Embryonic facial prominence (tissue), 1 donor: ENCODE results near the gene PSEN1.

Experiments used
- DNase-seq: peaks from one replicate; pipeline ENCODE4 v3.0.0-alpha.2; 2016; ENCODE audit errors: extremely low spot score

The PSEN1 gene

GRCh38 chr14:73253721-73254120 lies 117.4 kb downstream of the PSEN1 start:
- DNase-seq = no peak

GRCh38 chr14:73254247-73255004 lies 118.1 kb downstream of the PSEN1 start:
- no peak for DNase-seq

DNA sequence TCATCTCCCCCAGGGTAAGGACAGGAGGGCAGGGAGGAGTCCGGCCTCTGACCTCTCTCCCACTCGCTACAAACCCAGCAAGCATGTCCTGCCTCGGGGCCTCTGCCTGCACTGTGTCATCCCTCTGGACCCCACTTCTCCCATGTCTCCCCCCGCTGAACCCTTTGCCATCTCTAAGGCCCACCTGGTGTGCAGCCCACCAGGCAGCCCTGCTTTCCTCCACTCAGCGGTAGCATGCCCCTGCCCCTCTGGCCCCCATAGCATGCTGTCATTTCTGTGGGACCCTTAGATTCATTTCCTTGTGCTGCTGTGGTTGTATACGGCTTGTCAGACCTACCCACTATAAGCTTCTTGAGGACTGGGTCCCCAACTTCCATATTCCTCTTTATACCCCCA lies 118.7 kb downstream of the PSEN1 start:
- DNase-seq = no peak

- DNase-seq = no peak
Measured at GRCh38 chr14:73255693-73256225, 119.5 kb downstream of the PSEN1 start.

- DNase-seq = no peak
Measured at GRCh38 chr14:73258076-73258475, 121.8 kb downstream of the PSEN1 start.

DNA sequence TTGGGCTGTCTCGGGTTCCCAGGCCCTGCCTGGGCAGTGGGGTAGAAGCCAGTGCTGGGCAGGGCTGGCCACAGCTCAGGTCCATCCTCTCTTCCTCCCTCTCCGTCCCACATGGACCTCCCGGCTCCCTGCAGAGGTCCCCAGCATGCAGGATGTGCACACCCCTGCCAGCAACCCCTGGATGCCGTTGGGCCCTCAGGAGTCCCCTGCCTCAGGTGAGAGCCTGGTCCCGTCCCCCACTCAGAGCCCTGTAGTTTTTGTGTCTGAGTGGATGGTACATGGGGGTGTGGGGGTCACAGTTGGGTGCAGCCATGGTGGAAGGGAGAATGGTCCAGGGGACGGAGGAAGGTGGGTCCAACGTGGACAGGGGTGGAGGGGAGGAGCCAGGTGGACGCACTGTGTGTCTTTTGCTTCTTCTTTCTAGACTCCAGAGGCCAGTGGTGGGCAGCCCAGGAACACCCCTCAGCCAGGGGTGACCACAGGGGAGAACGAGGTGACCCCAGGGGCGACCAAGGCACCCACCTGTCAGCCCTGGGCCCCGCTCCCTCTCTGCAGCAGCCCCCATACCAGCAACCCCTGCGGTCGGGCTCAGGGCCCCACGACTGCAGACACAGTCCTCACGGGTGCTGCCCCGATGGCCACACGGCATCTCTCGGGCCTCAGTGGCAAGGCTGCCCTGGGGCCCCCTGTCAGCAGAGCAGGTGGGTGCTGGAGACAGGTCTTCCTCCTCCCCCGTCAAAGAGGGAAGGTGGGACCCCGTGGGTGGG lies 122.7 kb downstream of the PSEN1 start:
- no peak for DNase-seq

GRCh38 chr14:73259837-73260236 lies 123.5 kb downstream of the PSEN1 start:
- no peak for DNase-seq

- no peak for DNase-seq
Measured at GRCh38 chr14:73260574-73260973, 124.3 kb downstream of the PSEN1 start.

DNA sequence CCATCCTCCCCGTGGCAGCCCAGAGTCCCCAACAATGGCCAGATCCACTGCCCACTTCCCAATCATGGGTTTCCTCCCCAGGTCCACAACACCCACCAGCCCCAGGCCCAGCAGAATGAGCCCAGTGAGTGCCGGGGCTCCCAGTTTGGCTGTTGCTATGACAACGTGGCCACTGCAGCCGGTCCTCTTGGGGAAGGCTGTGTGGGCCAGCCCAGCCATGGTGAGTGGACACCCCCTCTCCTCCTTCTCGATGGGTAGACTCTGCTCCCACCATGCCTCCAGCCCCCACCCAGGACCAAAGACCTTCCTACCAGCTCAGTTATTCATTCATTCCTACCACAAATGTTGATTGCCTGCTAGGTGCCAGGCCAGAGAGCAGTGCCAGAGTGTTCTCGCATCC lies 124.8 kb downstream of the PSEN1 start:
- no peak for DNase-seq

DNA sequence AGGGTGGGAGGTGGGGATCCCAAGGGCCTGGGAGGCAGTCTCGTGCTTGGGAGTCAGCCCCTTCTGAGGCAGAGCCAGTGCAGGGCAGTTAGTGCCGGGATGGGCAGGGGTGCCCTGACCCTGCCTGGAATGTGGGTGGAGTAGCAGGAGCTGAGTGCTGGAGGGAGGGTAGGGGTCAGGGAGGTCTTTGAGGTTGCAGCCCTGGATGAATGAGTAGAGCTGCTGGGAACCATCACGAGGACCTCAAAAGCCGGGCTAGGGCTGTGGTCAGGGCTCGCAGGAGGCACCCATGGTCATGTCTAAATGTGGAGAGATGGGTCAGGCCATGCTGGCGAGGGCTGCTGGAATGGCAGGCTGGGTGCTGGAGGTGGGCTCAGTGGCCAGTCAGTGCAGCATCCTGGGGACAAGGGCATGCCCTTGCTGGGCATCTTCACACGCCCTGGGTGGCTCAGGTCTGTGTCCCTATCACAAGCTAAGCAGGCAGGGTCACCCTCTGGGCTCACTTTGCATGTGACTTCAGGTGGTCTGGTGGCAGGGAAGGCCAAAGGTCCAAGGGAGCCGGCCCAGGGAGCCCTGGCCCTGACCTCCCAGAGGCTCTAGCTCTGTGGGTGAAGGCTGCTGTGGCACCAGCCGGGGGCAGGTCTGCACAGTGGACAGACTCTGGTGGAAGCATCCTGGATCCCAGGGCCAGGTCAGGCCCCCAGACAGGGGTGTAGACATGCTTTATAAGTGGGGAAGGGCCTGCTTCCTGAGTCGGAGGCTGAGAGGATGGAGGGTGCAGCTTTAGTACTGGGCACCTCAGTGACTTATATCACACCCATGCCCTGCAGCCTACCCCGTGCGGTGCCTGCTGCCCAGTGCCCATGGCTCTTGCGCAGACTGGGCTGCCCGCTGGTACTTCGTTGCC lies 125.5 kb downstream of the PSEN1 start:
- DNase-seq = no peak

DNA sequence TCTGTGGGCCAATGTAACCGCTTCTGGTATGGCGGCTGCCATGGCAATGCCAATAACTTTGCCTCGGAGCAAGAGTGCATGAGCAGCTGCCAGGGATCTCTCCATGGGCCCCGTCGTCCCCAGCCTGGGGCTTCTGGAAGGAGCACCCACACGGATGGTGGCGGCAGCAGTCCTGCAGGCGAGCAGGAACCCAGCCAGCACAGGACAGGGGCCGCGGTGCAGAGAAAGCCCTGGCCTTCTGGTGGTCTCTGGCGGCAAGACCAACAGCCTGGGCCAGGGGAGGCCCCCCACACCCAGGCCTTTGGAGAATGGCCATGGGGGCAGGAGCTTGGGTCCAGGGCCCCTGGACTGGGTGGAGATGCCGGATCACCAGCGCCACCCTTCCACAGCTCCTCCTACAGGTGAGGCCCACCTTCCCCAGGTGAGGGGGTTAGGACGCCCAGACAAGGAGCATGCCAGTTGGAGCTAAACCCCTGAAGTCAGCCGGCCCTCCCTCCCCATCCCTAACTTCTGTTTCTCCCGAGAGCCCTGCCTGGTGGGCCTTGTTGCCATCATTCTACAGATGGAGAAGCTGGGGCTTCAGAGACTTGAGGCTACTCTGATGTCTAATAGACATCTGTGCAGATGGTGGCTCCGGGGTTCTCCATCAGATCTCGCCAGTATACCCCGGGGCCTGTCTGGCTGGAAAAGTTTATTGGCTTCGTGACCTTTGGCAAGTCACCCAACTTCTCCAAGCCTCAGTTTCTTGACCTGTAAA lies 126.3 kb downstream of the PSEN1 start:
- DNase-seq = no peak

- DNase-seq = no peak
Measured at GRCh38 chr14:73263606-73264005, 127.3 kb downstream of the PSEN1 start.

GRCh38 chr14:73264080-73264884 lies 128.0 kb downstream of the PSEN1 start:
- DNase-seq = no peak

GRCh38 chr14:73264885-73265720 lies 128.8 kb downstream of the PSEN1 start:
- no peak for DNase-seq

DNA sequence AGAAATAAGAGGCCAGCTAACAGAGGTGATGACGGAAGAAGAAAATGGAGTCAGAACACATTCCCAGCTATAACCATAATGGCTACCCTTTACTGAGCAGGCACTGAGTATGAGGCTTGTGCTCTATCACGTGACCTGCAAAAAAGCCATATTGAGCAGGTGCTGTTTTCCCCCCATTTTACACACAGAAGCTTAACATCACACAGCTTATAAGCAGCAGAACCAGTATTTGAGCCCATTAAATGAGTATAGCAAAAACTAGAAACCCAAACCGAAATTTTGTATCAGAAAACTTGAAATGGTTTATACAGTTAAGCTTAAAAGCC lies 129.4 kb downstream of the PSEN1 start:
- DNase-seq = no peak

DNA sequence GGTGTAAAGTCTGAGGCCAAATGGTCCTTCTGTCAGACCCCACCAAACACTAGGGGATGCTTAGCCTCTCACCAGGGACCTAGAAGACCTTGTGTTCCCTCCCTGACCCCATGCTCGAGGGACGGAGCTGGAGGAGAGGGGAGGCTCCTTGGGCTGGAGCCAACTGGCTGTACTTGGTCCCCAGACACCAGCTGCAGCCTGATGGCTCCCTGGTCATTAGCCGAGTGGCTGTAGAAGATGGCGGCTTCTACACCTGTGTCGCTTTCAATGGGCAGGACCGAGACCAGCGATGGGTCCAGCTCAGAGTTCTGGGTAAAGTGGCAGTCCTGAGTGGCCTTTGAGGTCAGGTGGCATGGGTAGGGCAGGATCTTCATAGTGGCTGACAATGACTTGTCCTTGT lies 130.0 kb downstream of the PSEN1 start:
- no peak for DNase-seq

DNA sequence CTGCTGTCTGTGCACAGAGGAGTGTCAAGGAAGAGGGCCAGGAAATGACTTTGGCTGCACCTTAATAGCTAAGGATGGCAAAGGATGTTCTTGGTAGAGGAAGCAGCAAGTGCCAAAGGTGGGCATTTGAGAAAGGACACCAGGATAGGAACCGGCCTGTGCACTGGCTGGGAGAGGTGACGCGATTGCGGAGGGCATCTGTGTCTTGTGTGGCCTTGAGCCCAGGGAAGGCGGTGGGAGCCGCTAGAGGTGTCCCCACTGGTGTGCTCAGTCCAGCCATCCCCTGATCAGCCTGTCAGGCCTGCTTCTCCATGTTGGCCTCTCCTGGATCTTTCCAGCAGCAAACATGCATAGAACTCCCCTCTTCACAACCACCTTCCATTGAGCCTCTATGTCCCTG lies 131.2 kb downstream of the PSEN1 start:
- DNase-seq = no peak

DNA sequence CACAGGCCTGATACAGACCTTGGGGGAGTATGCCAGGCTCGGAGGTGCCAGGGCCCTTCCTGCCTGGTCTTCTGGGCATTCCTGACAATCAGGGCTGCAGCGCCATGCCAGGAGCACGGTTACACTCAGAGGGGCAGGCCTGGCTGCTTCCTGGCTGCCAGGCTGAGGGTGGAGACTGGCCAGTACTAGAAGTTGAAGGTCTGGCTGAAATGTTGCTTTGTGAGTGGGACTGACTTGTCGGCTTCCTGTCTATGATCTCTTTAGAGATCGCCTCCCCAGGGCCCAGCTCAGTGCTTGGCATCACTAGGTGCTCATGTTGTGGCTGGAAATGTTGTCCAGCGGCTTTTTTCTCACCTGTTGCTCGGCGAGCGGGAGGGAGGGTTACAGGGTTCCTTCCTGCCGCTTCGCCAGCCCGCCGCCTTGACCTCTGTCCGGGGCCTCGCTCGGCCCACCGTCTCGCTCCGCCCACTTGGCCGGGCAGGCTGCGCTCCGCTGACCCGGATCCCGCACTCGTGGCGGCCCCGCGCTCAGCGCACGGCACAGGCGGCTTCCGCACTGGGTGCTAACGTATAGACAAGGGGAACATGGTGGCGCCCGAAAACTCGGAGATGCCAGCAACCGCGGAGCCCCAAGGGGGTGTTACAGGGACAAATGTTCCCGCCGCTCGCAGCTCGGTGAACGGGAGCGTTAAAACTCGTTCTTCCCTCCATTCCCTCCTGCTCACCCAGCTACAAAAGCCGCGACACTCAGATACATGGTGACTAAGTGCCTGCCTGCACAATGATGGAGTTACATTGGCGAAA lies 133.6 kb downstream of the PSEN1 start:
- no peak for DNase-seq

GRCh38 chr14:73272393-73272792 lies 136.1 kb downstream of the PSEN1 start:
- no peak for DNase-seq
